ENCODE results near the gene ATR. TPM values are rescaled to one million over a fixed set of nuclear protein-coding genes. Genes with fewer than 3 reads are reported as not detected.

ATR gene
- total and polyA plus RNA-seq, 9 of the 15 experiments (the other 6 are each of a cell fraction or from before 2014, with no cell fraction given): 18.0 to 37.8 (median 23.2) TPM

- in situ Hi-C loops (cut with MboI) (no loop called here), intact Hi-C loops (cut with micrococcal nuclease) (no loop called here)
- no peaks in the 10 kb centered on the region for H3K9me3 ChIP-seq (replicated peaks; ENCODE audit: control insufficient read depth, insufficient read depth, low read depth, low read length)
- CTCF ChIA-PET (ENCODE audit: low intra/inter-chr PET ratio): no interaction called here
- FAIRE-seq (no peak), DNase-seq (ENCODE audit: extremely low read depth in 1 of 4, low spot score in 3 of 4) (no peak), ATAC-seq (no peak)
- peaks cover 48% of the 10 kb centered on the region for H3K36me3 ChIP-seq (ENCODE audit: control insufficient read depth, insufficient read depth, low read length)
- POLR2A ChIA-PET: interaction anchor here (0.7 to 1.3 kb wide), 3 partner anchors 14 to 632 kb away, joined by 3 read pairs; no protein-coding TSS in a partner anchor
- no peak for TF ChIP-seq ZNF239 (CRISPR knock-in tag; IDR thresholded peaks at IDR 0.05)
- no peak for TF ChIP-seq PRDM10 (IDR thresholded peaks at IDR 0.05; ENCODE audit: partially characterized antibody)
- no peak for TF ChIP-seq MYNN (IDR thresholded peaks at IDR 0.05)
- TF ChIP-seq MYNN (CRISPR knock-in tag; IDR thresholded peaks at IDR 0.05): no peak
- no peak for TF ChIP-seq CLOCK (CRISPR knock-in tag; IDR thresholded peaks at IDR 0.05; ENCODE audit: borderline replicate concordance)
- H3K9ac ChIP-seq (ENCODE audit: insufficient read depth in 1 of 2, low read depth in 2 of 2, low read length in 2 of 2): no peak overlapping the region
- H3K27ac ChIP-seq (ENCODE audit: extremely low read depth, low read depth, low read length): no peak overlapping the region
- no TSS peak for BruUV-seq (replicated peaks)
- peaks cover 0 to 5% of the 10 kb centered on the region in 2 experiments; a peak in 2 of 5 replicates for H3K4me1 ChIP-seq (replicated peaks in 1 of 2; ENCODE audit: control insufficient read depth in 2 of 2, insufficient read depth in 2 of 2, low read length in 2 of 2)
- no peaks in the 10 kb centered on the region for H4K20me1 ChIP-seq (replicated peaks; ENCODE audit: control insufficient read depth, insufficient read depth, low read length)
- H2AFZ ChIP-seq (ENCODE audit: low read depth, low read length): no peak overlapping the region
- H3K4me3 ChIP-seq: no peak overlapping the region
- H3K27me3 ChIP-seq (ENCODE audit: control insufficient read depth in 2 of 2, insufficient read depth in 2 of 2, low read length in 2 of 2): no peaks in the 10 kb centered on the region
- H3K9me1 ChIP-seq (ENCODE audit: control insufficient read depth, insufficient read depth, low read length): no peaks in the 10 kb centered on the region
- 92% methylated on average over 3 of the region's 3 CpGs for WGBS (ENCODE audit: insufficient coverage, low coverage, missing lambda C conversion rate)
- H3K4me2 ChIP-seq (ENCODE audit: insufficient read depth, low read length): no peak overlapping the region
- H3K79me2 ChIP-seq (ENCODE audit: control insufficient read depth, insufficient read depth, low read length): peaks cover 27% of the 10 kb centered on the region
Measured at GRCh38 chr3:142450189-142450588, 128.3 kb downstream of the ATR start.
